Panc1 (cell line): ENCODE results near the gene FOXN1. TPM values are rescaled to one million over a fixed set of nuclear protein-coding genes. Genes with fewer than 3 reads are reported as not detected.

Experiments used
- ATAC-seq: fragments of 200-7000 bp; cut with Tn5 transposase; 2 replicates; pipeline ENCODE4 v1.9.1; 2020; ENCODE audit warnings: mild to moderate bottlenecking, moderate library complexity
- BruUV-seq: library from RNA; stranded (reverse); fragments of 400-500 nt; replicated peaks from 2 replicates; lab custom pipeline; 2021; lab: Mats Ljungman, UMichigan
- CTCF ChIA-PET: fragments of 300-600 bp; sonication (Branson Sonifier 250); formaldehyde crosslinking; loops from one replicate; lab custom pipeline; 2022; ENCODE audit warnings: antibody characterized with exemption; lab: Charles Lee
- POLR2A ChIA-PET: fragments of 300-600 bp; sonication (Branson Sonifier 250); formaldehyde crosslinking; loops from one replicate; lab custom pipeline; 2022; ENCODE audit warnings: antibody characterized with exemption; lab: Charles Lee
- DNase-seq: peaks from one replicate; pipeline ENCODE4 v3.0.0-alpha.2; 2010; ENCODE audit warnings: low read depth, low spot score
- H3K27ac ChIP-seq: 2 replicates; pipeline ENCODE4 v1.5.1; 2011; ENCODE audit warnings: mild to moderate bottlenecking, low read length, inconsistent platforms
- H3K27me3 ChIP-seq: fragments of 200-500 bp; sonication (Bioruptor generic); 2 replicates; pipeline ENCODE4 v1.6.0; 2014; ENCODE audit warnings: low read length, inconsistent platforms; ENCODE audit not compliant: control insufficient read depth, insufficient read depth
- H3K36me3 ChIP-seq: fragments of 200-500 bp; sonication (Bioruptor generic); 2 replicates; pipeline ENCODE4 v1.5.1; 2014; ENCODE audit warnings: inconsistent platforms, mild to moderate bottlenecking, low read length, moderate library complexity; ENCODE audit not compliant: control insufficient read depth, insufficient read depth
- H3K4me1 ChIP-seq: 2 replicates; pipeline ENCODE4 v1.5.1; 2011; ENCODE audit warnings: inconsistent platforms, mild to moderate bottlenecking, low read length, moderate library complexity; ENCODE audit not compliant: control insufficient read depth, insufficient read depth
- H3K4me3 ChIP-seq, 2 experiments: 2 replicates each; pipeline ENCODE4 v1.5.1; 2011 to 2012; ENCODE audit warnings: low read depth in 2 of 2, low read length in 2 of 2, mild to moderate bottlenecking in 2 of 2, inconsistent platforms in 1 of 2, moderate library complexity in 1 of 2
- H3K9me3 ChIP-seq: fragments of 200-500 bp; sonication (Bioruptor generic); 2 replicates; pipeline ENCODE4 v1.5.1; 2014; ENCODE audit warnings: low read depth, mild to moderate bottlenecking, inconsistent platforms, low read length, moderate library complexity; ENCODE audit not compliant: control insufficient read depth, insufficient read depth
- CTCF ChIP-seq: fragments of 450-650 bp; IDR thresholded peaks from 2 replicates; pipeline ENCODE4 v1.5.1; 2017; ENCODE audit warnings: mild to moderate bottlenecking
- POLR2AphosphoS5 ChIP-seq: IDR thresholded peaks from 2 replicates; pipeline ENCODE4 v1.6.1; 2012; ENCODE audit warnings: mild to moderate bottlenecking, low read depth, low read length, moderate library complexity
- REST ChIP-seq, 2 experiments: IDR thresholded peaks; 2 replicates each; pipeline ENCODE4 v1.6.1; 2011 to 2012; ENCODE audit warnings: low read depth in 2 of 2, control low read depth in 1 of 2, low read length in 1 of 2, mild to moderate bottlenecking in 1 of 2, moderate library complexity in 1 of 2; ENCODE audit not compliant: insufficient read depth in 1 of 2
- SIN3A ChIP-seq: IDR thresholded peaks from 2 replicates; pipeline ENCODE4 v1.6.1; 2012; ENCODE audit warnings: low read depth, mild to moderate bottlenecking, low read length, moderate library complexity, borderline replicate concordance; ENCODE audit not compliant: insufficient read depth
- TCF7L2 ChIP-seq: IDR thresholded peaks from 2 replicates; pipeline ENCODE4 v1.6.1; 2011; ENCODE audit warnings: mild to moderate bottlenecking, low read depth, low read length, inconsistent platforms
- in situ Hi-C: cut with HindIII; loops from 2 replicates; pipeline ENCODE4 v1.10.0; 2016; ENCODE audit warnings: low sequenced_read_pairs, low pct_unique_long_range_greater_than_20kb
- intact Hi-C: fragments of 100-400 bp; cut with micrococcal nuclease; formaldehyde crosslinking; loops from one replicate; pipeline ENCODE4 v1.10.0; 2022; ENCODE audit not compliant: unreplicated experiment
- total RNA-seq: library from RNA; stranded (reverse); gene quantifications from one replicate; pipeline ENCODE4 v1.2.1, GENCODE V29; 2021; ENCODE audit not compliant: unreplicated experiment

The FOXN1 gene
- total RNA-seq, 1 experiment from 2014 or later: not detected

GRCh38 chr17:28524476-28525424 is 18.6 kb downstream of the FOXN1 start:
- intact Hi-C loops (no loop called here), in situ Hi-C loops (no loop called here)
- Histone ChIP-seq H3K36me3 (no peaks in the 10 kb centered on the region), H3K4me1 (no peaks in the 10 kb centered on the region), H3K27me3 (no peaks in the 10 kb centered on the region), H3K9me3 (no peaks in the 10 kb centered on the region), H3K27ac (no peak overlapping the region), H3K4me3 (no peak overlapping the region)
- ChIA-PET POLR2A (interaction anchor here (0.6 kb wide), 1 partner anchor 194 kb away, joined by 3 read pairs; no protein-coding TSS in a partner anchor), CTCF (no interaction called here)
- DNase-seq: no peak
- no peak for ATAC-seq
- no peak for TF ChIP-seq POLR2AphosphoS5
- BruUV-seq: no TSS peak

GRCh38 chr17:28526381-28526780 is 20.2 kb downstream of the FOXN1 start:
- Histone ChIP-seq H3K27me3 (no peaks in the 10 kb centered on the region; the same call in 1 of the 2 replicates), H3K36me3 (no peaks in the 10 kb centered on the region), H3K9me3 (no peaks in the 10 kb centered on the region), H3K27ac (no peak overlapping the region), H3K4me1 (no peaks in the 10 kb centered on the region), H3K4me3 (no peak overlapping the region)
- intact Hi-C loops (no loop called here), in situ Hi-C loops (no loop called here)
- no peak for TF ChIP-seq CTCF
- TF ChIP-seq REST (IDR thresholded peaks at IDR 0.05; ENCODE audit: insufficient read depth in 1 of 2, low read depth in 2 of 2, low read length in 1 of 2): no peak
- TF ChIP-seq SIN3A: no peak
- TF ChIP-seq TCF7L2: no peak
- TF ChIP-seq POLR2AphosphoS5: no peak
- DNase-seq: no peak
- ATAC-seq: no peak; the same call in 1 of the 2 replicates
- ChIA-PET POLR2A (interaction anchor here (0.5 kb wide), 1 partner anchor 157 kb away, joined by 4 read pairs; the partner anchor contains the start of gene VTN), CTCF (interaction anchor here (0.9 kb wide), 1 partner anchor 15 kb away, joined by 8 read pairs; no protein-coding TSS in a partner anchor)
- no TSS peak for BruUV-seq
